GM06990 (cell line): ENCODE measurements around the gene MRPS27.

ENCODE experiments used
- DNase-seq: peaks from one replicate; pipeline ENCODE4 v3.0.0-alpha.2; 2011; ENCODE audit not compliant: insufficient read length; ENCODE audit errors: extremely low read depth
- H3K27me3 ChIP-seq: replicated peaks from 2 replicates; pipeline ENCODE4 v1.6.0; 2011; ENCODE audit warnings: low read length; ENCODE audit not compliant: control insufficient read depth, insufficient read depth
- H3K36me3 ChIP-seq: 2 replicates; pipeline ENCODE4 v1.5.1; 2011; ENCODE audit warnings: low read length; ENCODE audit not compliant: control insufficient read depth, insufficient read depth
- H3K4me3 ChIP-seq: replicated peaks from 2 replicates; pipeline ENCODE4 v1.5.1; 2011; ENCODE audit warnings: low read depth, mild to moderate bottlenecking, control low read depth, low read length
- CTCF ChIP-seq: IDR thresholded peaks from 2 replicates; pipeline ENCODE4 v1.5.1; 2011; ENCODE audit warnings: low read length, control low read depth, mild to moderate bottlenecking, inconsistent platforms; ENCODE audit not compliant: insufficient read depth, poor library complexity, severe bottlenecking

Gene MRPS27

GRCh38 chr5:72189146-72189545 is 130.9 kb downstream of the MRPS27 start:
- no peak for DNase-seq
- Histone ChIP-seq H3K27me3 (no peaks in the 10 kb centered on the region), H3K4me3 (no peak overlapping the region), H3K36me3 (no peaks in the 10 kb centered on the region)
- no peak for TF ChIP-seq CTCF

- TF ChIP-seq CTCF: no peak
- Histone ChIP-seq H3K4me3 (no peak overlapping the region), H3K36me3 (no peaks in the 10 kb centered on the region), H3K27me3 (no peaks in the 10 kb centered on the region)
- DNase-seq: no peak
Measured at GRCh38 chr5:72188166-72188565, 131.9 kb downstream of the MRPS27 start.

- Histone ChIP-seq H3K4me3 (no peak overlapping the region), H3K36me3 (no peaks in the 10 kb centered on the region)
Measured at GRCh38 chr5:72187388-72188075, 132.5 kb downstream of the MRPS27 start.

GRCh38 chr5:72185496-72186329 is 134.3 kb downstream of the MRPS27 start:
- Histone ChIP-seq H3K36me3 (no peaks in the 10 kb centered on the region), H3K4me3 (no peak overlapping the region), H3K27me3 (no peaks in the 10 kb centered on the region; the same call in none of the 2 replicates)
- TF ChIP-seq CTCF: no peak
- DNase-seq: no peak

More at GRCh38 chr5:72187388-72188075, 132.5 kb downstream of the MRPS27 start:
- no peak for TF ChIP-seq CTCF
- no peaks in the 10 kb centered on the region; the same call in 1 of the 2 replicates for H3K27me3 ChIP-seq
- no peak for DNase-seq

GRCh38 chr5:72184408-72184807 is 135.6 kb downstream of the MRPS27 start:
- Histone ChIP-seq H3K27me3 (no peaks in the 10 kb centered on the region; the same call in none of the 2 replicates), H3K4me3 (no peak overlapping the region), H3K36me3 (no peaks in the 10 kb centered on the region)
- DNase-seq: no peak
- TF ChIP-seq CTCF: no peak
